GM12875 (cell line): ENCODE data around the gene FBXL17.

Experiments used
- H3K4me3 ChIP-seq: one replicate; pipeline ENCODE4 v1.5.1; 2011; ENCODE audit warnings: low read depth, low read length, control low read depth
- TF ChIP-seq, protein P1 (sequence below): IDR thresholded peaks from 2 replicates; pipeline ENCODE4 v1.5.1; 2011; ENCODE audit warnings: low read depth, mild to moderate bottlenecking, control low read depth, inconsistent platforms, low read length, moderate library complexity, borderline replicate concordance; ENCODE audit not compliant: insufficient read depth

The FBXL17 gene

DNA sequence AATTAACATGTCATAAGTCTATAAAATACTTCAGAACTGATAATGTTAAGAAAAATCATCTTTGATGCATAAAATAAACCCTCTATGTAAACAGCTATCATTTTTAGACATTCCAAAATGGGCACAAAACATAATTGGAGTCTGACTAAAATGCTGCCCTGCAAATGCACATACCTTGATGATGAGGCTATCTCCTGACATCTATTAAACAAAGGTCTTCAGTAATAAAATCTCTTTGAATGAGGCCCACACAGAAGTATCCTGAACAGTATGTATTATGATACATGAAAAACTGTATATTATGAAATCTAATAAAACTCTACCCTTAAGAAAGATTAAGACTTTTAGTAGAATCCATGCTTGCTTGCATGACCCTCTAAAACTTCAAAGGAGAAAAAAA lies 66.1 kb downstream of the FBXL17 start:
- H3K4me3 ChIP-seq: no peak overlapping the region
- TF ChIP-seq, protein P1, sequence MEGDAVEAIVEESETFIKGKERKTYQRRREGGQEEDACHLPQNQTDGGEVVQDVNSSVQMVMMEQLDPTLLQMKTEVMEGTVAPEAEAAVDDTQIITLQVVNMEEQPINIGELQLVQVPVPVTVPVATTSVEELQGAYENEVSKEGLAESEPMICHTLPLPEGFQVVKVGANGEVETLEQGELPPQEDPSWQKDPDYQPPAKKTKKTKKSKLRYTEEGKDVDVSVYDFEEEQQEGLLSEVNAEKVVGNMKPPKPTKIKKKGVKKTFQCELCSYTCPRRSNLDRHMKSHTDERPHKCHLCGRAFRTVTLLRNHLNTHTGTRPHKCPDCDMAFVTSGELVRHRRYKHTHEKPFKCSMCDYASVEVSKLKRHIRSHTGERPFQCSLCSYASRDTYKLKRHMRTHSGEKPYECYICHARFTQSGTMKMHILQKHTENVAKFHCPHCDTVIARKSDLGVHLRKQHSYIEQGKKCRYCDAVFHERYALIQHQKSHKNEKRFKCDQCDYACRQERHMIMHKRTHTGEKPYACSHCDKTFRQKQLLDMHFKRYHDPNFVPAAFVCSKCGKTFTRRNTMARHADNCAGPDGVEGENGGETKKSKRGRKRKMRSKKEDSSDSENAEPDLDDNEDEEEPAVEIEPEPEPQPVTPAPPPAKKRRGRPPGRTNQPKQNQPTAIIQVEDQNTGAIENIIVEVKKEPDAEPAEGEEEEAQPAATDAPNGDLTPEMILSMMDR: no peak

DNA sequence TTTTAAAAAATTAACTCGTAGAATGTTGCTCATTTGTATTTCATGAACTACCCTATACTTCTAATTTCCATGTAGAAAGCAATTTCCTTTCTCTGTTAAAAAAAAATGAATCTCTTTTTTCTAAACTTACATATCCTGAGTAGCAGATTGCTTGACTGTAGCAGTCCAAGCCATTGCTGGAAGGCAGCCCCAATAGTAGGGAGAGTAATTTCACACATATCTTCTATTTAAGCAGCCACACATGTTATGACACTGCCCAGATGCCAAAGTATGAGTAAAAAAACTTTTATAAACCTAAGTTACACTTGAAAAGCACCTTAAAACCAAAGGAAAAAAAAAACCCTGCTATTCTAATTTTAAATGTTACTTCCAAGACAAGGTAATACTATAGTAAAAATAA lies 69.6 kb downstream of the FBXL17 start:
- H3K4me3 ChIP-seq: no peak overlapping the region
- TF ChIP-seq, protein P1: no peak

DNA sequence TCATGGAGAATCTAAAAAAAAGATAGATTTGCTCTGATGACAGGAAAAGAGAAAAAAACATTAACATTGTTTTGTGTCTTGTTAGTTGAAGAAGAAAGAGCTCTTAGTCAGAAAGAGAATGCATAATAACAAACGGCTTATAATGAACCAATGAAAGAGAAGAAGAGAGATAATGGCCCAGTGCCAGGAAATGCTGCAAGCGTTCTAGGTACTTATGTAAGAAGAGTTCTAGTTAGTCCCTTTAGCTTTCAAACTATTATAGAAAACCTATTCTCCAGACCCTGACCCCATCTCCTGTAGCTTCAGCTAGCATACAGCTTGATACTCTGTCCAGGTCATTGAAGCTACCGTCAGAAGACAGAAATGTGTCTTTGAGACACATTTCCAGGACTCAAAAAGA lies 70.2 kb downstream of the FBXL17 start:
- TF ChIP-seq, protein P1: no peak

DNA sequence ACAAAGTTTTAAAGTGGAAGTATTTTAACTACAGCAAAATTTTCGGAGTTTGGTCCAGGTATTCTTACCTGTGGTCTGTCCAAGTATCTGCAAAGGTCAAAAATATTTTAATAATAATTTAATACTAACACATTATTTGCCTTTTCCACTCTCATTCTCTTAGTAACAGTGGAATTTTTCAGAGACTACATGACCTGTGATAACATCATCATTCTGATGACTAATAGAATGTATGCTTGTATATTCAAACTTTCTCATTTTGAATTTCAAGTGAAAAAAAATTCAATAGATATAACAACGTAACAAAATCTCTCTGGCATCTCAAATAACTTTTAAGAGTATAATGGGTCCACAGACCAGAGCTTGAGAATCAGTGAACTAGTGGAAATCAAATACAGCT lies 78.3 kb downstream of the FBXL17 start:
- TF ChIP-seq, protein P1: no peak
- no peak overlapping the region for H3K4me3 ChIP-seq

More for the DNA sequence above, 70.2 kb downstream of the FBXL17 start:
- H3K4me3 ChIP-seq: no peak overlapping the region

DNA sequence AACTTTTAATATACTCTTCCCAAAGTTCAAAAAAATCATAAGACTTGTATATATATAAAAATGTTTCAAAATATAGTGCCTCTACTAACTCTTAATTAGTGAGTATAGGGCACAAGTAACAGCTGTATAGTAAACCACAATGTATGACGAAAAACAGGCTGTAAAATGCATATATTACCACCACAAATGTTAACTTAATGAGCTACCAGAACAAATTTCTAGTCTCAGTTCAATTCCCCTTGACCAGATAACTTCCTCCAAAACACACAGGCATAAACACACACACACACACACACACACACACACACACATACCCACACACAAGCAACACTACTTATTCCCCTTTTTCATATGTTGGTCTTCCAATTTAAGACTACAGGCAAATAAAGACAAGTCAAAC lies 78.8 kb downstream of the FBXL17 start:
- TF ChIP-seq, protein P1: no peak

DNA sequence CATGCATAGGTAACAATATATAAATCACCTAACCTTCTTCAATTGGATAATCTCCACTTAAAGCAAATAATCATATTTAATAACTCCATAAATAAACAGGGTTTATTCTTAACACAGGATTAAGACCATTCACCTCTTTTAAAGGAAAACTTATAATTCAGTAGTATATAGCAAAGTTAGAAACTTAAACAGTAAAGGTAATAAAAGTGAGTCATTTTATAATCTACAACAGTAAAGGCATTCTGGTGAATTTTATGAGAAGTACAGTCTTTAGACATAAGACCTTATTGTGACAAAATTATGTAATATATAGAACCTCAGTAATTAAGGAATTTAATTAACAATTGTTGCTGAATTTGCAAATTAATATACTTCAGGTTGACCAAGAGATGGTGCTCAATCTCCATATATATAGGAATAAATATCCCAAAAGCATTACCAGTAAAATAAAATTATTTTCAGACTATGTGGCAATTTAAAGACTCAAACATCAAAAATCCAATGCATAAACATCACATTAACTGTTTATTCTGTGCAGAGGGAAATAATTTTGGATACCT lies 84.8 kb downstream of the FBXL17 start:
- no peak overlapping the region for H3K4me3 ChIP-seq
- TF ChIP-seq, protein P1: no peak

More for the DNA sequence above, 78.8 kb downstream of the FBXL17 start:
- H3K4me3 ChIP-seq: no peak overlapping the region

DNA sequence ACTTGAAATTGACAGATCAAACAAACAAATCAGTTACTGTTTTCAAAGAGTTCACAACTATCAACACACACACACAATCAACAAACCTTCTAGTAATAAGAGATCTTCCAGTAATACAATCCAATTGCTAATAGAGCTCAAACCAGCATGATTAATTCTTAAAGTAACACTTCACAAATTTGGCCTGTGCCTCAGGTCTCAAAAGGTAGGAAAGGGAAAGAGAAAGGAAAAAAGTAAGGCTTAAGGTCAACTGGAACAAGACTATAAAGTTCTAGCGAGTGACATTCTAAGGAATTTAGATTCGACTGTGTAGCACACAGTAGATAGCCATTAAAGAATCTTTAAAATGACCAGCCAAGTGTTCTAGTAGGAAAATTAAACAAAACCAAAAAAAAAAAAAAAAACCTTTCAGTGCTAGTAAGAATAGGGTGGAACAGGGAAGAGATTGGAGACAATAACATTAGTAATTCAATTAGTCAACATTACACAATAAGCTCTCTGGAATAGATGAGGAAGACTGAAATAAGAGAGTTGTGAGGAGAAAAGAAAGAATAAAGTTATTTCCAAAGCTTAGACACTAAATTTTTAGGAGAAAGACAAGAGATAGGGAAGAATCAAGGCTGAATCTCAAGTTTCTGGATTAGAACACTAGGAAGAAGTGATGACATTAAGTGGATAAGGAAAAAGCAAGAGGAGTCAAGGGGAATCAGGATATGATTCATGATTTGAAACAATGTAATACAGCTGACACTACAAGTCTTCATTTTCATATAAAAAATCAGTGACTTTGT lies 86.1 kb downstream of the FBXL17 start:
- TF ChIP-seq, protein P1: no peak
- H3K4me3 ChIP-seq: no peak overlapping the region
